Stimulated activated CD4-positive, alpha-beta T cell treated with anti-CD3 and anti-CD28 coated beads, TNF-alpha, amount 100 ng/mL, for 24 hours (primary cell): Measurements from ENCODE around the gene STXBP5L.
"Not testable (repeated sequence)": the region's sequence is repeated elsewhere in the genome, so short reads cannot be mapped to it uniquely, and the experiment has no call there.

ENCODE experiments used
- DNase-seq, 3 experiments: peaks; one replicate each; pipeline ENCODE4 v3.0.0-alpha.2; 2020; ENCODE audit warnings: low read depth in 3 of 3

STXBP5L gene

DNA sequence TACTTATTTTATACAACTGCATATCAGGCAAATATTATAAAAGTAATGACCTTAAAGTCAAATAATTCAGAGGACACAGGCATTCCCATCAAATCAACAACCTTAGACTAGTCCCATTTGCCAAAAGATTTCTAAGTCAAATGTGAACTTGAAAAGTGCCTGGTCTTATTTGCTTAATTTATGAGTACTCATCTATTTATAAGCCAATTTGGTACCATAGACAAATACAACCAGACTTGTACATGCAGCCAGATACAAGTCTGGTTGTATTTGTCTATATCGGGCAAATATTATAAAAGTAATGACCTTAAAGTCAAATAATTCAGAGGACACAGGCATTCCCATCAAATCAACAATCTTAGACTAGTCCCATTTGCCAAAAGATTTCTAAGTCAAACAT is 322.2 kb downstream of the STXBP5L start:
- DNase-seq = not testable (repeated sequence)

DNA sequence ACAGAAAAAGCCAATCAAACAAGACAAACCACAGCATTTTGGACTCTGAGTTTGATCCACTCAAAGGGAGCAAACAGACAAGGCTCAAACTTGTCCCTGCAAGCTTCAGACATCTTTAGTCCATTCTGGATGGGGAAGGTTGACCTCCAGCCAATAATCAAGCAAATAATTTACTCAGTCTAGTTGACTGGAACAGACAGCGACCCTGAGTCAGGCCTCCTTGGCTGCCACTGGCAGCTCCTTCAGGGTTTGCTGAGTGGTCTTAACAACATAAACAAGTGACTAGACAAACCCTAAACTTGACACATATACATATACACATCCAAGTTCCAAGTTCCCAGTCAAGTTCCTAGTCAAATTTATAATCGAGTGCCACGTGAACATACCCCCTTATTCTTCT is 323.9 kb downstream of the STXBP5L start:
- DNase-seq = no peak

DNA sequence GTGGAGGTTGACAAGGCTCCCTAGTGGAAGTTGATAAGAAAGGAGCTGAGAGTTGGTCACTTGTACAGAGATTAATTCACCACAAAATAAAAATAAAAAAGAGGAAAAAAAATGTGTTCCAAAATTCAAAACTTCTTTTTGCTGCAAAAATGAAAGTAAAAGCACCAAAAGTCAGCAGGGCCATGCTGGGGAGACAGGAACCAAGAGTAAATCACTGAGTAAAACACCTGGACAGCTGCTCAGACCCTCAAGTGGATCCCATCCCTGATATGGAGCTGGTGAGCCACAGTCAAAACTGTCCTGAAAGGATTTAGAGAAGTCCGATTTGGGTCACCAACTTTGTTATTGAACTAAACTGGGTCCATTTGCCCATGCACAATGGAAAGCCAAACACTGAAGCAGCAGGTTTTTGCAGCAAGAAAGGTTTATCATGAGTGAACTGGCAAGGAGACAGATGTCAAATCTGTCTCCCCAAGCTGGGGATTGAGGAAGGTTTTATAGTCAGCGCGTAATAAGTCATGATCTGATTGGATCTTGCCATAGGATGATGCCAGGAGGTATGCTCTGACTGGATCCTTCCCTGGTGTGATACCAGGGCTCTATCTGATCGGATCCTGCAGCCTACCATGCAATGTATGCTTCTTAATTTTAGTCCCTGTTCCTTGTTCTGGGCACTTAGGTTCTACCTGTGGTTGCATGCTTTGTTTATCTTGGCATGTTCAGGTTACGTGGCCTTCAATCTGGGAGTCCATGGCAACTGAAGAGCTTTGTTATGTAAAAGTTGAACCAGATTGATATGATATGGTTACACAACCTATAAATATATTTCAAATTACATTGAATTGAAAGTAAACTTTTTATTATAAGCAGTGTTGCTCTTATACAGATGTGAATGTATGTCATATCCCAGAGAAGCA is 324.6 kb downstream of the STXBP5L start:
- no peak for DNase-seq

- no peak for DNase-seq
Measured at GRCh38 chr3:121243208-121243607, 335.2 kb downstream of the STXBP5L start.

DNA sequence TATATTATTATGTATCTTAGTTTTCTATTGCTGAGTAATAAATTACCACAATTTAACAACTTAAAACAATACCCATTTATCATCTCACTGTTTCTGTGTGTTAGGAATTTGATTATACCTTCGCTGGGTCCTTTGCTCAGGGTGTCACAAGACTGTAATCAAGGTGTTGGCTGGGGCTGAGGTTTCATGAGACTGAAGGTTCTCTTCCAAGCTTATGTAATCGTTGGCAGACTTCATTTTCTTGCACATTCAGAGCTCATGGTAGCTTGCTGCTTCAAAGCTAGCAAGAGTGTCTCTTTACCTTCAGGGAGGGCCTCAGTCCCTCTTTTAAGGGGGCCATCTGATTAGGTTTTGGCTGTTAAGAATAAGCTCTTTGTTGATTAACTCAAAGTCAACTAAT is 344.7 kb downstream of the STXBP5L start:
- DNase-seq = no peak

DNA sequence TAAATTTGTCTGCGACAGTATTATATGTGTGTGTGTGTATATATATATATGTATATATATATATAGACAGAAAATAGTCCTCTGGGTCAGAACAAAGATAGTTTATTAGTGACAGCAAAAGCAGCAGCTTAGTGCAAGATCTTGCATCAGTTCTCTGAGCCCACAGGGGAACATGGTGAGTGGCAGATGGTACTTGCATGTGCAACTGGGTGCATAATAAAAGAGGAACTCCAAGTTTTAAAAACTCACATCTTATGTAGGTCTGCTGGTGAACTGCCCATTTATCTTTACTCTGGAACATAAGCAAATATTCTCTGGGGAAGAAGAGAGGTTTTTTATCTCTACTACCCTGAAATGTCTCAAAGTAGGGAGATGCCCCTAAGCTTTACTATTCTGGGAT is 361.4 kb downstream of the STXBP5L start:
- no peak for DNase-seq

DNA sequence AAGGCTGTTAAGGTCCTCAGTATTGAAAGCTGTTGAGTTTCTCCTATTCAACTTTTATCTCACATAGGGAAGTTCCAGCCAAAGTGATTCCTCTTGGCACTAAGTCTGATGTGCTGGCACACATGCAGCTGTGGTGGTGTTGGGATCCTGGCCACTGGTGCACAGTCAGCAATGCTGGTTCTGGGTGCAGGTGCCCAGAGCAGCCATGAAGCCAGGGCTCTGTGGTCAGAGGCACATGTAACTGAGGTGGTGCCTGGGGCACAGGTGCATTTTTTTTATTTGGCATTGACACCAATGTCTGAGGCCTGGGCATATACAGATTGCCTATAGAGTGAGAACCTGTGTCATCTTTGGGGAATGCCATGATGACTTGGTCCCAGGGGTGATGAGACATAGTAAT is 366.4 kb downstream of the STXBP5L start:
- DNase-seq = no peak

DNA sequence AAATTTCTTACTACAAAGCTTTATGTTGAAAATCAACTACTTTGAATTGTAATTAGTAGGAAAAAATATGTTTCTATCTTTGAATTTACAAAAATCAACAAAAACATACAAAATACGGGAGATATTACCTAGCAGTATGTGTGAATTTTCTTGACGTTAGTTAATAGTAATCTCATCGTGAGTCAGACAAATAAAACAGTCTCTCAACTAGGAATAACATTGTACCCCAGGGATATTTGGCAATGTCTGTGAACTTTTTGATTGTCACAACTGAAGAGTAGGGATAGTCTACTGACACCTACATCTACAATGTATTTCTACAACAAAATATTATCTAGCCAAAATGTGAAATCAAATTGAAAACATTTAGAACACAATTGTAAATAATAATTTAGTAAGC is 387.4 kb downstream of the STXBP5L start:
- DNase-seq = no peak

DNA sequence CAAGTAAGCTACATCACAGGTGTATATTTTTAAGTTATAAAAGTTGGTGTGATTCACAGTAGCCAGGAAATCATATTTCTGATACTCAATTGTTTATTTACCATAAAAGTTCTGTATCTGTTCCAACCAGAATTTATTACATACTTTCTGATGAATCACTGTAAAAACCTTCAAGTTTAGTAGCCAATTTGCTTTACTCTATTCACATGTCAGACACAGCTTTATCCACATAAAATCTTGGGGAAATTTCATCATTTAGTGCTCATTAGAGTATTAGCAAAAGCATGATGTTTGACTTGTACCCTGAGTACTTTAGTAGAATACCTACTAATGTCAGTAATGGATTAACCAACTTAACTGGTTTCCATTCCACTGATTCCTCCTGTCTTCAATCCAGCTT is 388.0 kb downstream of the STXBP5L start:
- no peak for DNase-seq

DNA sequence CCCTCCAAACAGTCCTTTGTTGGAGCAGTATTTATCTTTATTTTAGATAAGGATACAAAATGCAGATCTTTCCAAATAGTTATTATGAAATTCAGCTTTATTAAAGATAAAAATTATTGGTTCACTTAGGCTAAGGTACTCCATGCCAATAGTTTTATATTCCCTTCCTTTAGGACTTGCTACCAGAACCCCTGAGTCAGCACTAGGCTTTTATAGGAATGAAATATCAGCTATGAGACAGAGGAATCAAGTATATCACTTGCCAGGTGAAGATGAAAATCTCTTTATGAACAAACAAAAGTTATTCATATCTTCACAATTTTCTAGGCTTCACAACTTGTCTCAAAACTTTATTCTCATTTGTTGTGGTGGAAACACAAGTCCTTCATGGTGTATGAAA is 416.3 kb downstream of the STXBP5L start:
- DNase-seq = no peak

DNA sequence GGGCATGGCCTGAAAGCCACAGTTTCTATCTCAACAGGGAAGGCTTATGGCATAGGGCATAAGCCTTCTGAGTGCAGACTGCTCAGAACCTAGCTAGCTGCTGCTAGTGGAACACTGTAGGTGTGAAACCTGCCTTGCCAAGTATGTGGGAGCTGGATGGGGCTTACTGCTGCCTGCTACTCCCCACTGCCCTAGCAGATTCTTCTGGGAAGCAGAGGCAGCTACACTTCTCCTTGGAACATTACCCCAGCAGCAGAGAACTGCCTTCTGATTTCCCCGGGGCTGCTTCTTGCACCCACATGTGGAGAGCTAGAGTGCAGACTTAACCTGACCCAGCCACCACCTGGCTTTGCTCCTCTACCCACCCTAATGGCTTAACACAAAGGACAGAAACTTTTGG is 422.1 kb downstream of the STXBP5L start:
- DNase-seq = no peak

- no peak for DNase-seq
Measured at GRCh38 chr3:121330634-121331033, 422.6 kb downstream of the STXBP5L start.

DNA sequence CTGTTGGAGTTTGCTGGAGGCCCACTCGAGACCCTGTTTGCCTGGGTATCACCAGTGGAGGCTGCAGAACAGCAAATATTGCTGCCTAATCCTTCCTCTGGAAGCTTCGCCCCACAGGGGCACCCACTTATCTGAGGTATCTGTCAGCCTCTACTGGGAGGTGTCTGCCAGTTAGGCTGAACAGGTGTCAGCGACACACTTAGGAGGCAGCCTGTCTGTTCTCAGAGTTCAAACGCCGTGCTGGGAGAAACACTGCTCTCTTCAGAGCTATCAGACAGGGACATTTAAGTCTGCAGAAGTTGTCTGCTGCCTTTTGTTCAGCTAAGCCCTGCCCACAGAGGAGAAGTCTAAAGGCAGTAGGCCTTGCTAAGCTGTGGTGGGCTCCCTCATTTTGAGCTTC is 448.0 kb downstream of the STXBP5L start:
- DNase-seq = not testable (repeated sequence)

DNA sequence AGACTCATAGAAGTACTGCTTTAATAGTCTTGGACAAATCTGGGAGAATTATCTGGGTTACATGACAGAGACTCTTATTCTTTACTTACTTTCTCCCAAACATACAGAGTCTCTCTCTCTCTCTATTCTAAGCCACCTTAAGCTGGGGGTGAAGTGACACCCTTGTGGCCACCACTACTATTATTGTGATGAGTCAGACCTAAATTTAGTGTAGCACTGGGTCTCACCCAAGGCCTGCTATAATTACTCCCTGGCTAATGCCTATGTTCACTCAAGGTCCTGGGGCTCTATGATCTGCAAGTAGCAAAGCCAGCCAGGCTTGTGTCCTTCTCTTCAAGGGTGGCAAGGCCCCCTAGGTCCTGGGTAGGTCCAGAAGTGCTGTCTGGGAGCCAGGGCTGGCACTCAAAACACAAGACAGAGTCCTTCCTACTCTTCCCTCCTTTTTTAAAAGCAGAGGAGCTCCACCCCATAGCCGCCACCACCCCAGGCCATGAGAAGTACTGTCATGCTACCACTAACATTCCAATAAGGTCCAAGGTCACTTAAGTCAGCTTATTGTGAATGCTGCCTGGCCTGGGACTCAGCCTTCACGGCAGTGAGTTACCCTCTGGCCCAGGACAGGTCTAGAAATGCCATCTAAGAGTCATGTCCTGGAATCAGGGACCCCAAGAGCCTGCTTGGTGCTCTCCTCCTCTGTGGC is 454.2 kb downstream of the STXBP5L start:
- DNase-seq = no peak

DNA sequence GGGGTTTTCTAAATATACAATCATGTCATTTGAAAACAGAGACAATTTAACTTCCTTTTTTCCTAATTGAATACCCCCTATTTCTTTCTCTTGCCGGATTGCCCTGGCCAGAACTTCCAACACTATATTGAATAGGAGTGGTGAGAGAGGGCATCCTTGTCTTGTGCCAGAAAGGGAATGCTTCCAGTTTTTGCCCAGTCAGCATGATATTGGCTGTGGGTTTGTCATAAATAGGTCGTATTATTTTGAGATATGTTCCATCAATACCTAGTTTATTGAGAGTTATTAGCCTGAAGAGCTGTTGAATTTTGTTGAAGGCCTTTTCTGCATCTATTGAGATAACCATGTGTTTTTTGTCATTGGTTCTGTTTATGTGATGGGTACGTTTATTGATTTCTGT is 480.3 kb downstream of the STXBP5L start:
- DNase-seq = not testable (repeated sequence)

DNA sequence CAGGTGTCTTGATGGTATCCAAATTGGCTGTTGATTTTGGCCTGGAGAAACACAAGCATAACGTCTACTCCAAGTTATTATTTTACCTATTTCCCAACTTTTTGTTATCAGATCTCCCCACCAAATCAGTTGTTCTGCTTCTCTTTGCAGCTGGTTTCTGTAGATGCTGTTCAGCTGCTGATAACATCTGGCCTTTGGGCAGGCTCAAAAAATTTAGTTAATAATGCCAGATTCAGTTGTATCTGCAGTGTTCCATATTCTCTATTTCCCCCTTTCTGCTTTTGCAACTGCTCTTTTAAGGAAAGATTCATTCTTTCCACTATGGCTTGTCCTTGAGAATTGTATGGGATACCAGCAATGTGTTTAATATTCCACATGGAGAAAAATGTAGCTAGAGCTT is 488.0 kb downstream of the STXBP5L start:
- DNase-seq = not testable (repeated sequence)

- not testable (repeated sequence) for DNase-seq
Measured at GRCh38 chr3:121398051-121398450, 490.0 kb downstream of the STXBP5L start.

GRCh38 chr3:121399820-121400219 is 491.8 kb downstream of the STXBP5L start:
- no peak for DNase-seq

- DNase-seq = no peak
Measured at GRCh38 chr3:121405631-121406030, 497.6 kb downstream of the STXBP5L start.

- no peak for DNase-seq
Measured at GRCh38 chr3:121411523-121411922, 503.5 kb downstream of the STXBP5L start.

DNA sequence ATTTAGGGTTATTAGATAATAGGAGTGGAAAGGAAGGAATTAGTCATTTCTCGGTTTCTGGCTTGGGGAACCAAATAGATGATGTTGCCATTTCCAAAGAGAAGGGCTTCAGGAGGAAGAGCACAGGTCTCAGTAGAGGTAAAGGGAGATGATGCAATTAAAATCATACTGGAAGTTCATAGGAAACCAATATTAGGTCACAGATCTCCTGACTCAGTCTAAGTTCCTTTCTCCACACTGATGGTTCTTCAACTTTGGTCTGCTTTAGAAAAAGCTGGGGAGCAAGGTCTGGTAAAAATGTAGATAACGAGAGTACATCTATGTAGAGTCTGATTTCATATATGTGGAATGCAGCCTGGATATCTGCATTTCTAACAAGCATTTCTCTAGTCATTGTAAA is 506.9 kb downstream of the STXBP5L start:
- no peak for DNase-seq

GRCh38 chr3:121418182-121418581 is 510.2 kb downstream of the STXBP5L start:
- no peak for DNase-seq

DNA sequence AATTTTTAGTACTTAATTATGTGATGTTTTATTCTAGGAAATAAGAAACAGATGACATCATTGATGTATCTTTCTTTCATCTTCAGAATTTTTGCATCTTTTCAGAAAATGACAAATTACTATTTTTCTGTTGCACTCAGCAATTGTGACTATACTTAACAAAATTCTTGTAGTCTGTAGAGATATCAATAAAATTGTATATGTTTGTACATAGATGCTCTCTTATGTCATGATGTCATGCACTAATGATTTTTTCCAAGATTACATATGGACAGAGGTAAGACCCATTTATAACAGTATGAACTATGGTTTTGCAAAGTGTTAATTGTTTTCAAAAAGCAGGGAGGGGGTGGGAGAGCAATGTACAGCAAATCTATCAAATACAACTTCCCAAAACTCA is 516.5 kb downstream of the STXBP5L start:
- no peak for DNase-seq
